ENCODE results near the gene APMAP.
A peak's percentile ranks its signal among the peaks of the same experiment; 100 is the strongest.

APMAP gene

GRCh38 chr20:24990810-24991252 is 1.7 kb downstream of the APMAP start:
- Histone ChIP-seq H4K20me1 (ENCODE audit: insufficient read depth, low read length) (no peaks in the 10 kb centered on the region), H3K4me2 (ENCODE audit: low read length) (peak overlapping the region; percentile 98; the same call in 1 of the 2 replicates), H3K27ac (ENCODE audit: low read depth, low read length, poor library complexity, severe bottlenecking) (no peak overlapping the region), H3F3A (ENCODE audit: insufficient read depth, low read length) (no peaks in the 10 kb centered on the region), H3K9me2 (ENCODE audit: low read depth, low read length) (no peaks in the 10 kb centered on the region), H3K4me1 (ENCODE audit: insufficient read depth, low read length, severe bottlenecking) (peaks cover 39% of the 10 kb centered on the region), H3K4me3 (ENCODE audit: low read depth, low read length, poor library complexity, severe bottlenecking) (no peak overlapping the region), H3K9ac (ENCODE audit: low read length) (no peak overlapping the region), H3K27me3 (ENCODE audit: insufficient read depth, low read length) (no peaks in the 10 kb centered on the region), H3K36me3 (ENCODE audit: insufficient read depth, low read length) (no peaks in the 10 kb centered on the region), H3K79me2 (ENCODE audit: insufficient read depth, low read length) (no peaks in the 10 kb centered on the region), H2AFZ (ENCODE audit: low read length) (no peak overlapping the region), H3K9me3 (ENCODE audit: low read length) (no peaks in the 10 kb centered on the region)
- TF ChIP-seq CTCF (IDR thresholded peaks at IDR 0.05; ENCODE audit: low read length) = no peak
- no peak for TF ChIP-seq EZH2 (IDR thresholded peaks at IDR 0.05; ENCODE audit: borderline replicate concordance, low read length)

GRCh38 chr20:24989162-24989561 is 3.4 kb downstream of the APMAP start:
- H4K20me1 ChIP-seq (ENCODE audit: insufficient read depth, low read length) = no peaks in the 10 kb centered on the region
- H2AFZ ChIP-seq (ENCODE audit: low read length) = no peak overlapping the region
- H3K9me2 ChIP-seq (ENCODE audit: low read depth, low read length) = no peaks in the 10 kb centered on the region
- no peaks in the 10 kb centered on the region for H3K9me3 ChIP-seq (ENCODE audit: low read length)
- no peak overlapping the region for H3K4me2 ChIP-seq (ENCODE audit: low read length)
- no peaks in the 10 kb centered on the region for H3K27me3 ChIP-seq (ENCODE audit: insufficient read depth, low read length)
- no peak overlapping the region for H3K9ac ChIP-seq (ENCODE audit: low read length)
- no peaks in the 10 kb centered on the region for H3K36me3 ChIP-seq (ENCODE audit: insufficient read depth, low read length)
- H3K27ac ChIP-seq (ENCODE audit: low read depth, low read length, poor library complexity, severe bottlenecking) = no peak overlapping the region
- no peak overlapping the region for H3K4me3 ChIP-seq (ENCODE audit: low read depth, low read length, poor library complexity, severe bottlenecking)
- no peak for TF ChIP-seq CTCF (IDR thresholded peaks at IDR 0.05; ENCODE audit: low read length)
- no peak for TF ChIP-seq EZH2 (IDR thresholded peaks at IDR 0.05; ENCODE audit: borderline replicate concordance, low read length)
- no peaks in the 10 kb centered on the region for H3K79me2 ChIP-seq (ENCODE audit: insufficient read depth, low read length)
- H3K4me1 ChIP-seq (ENCODE audit: insufficient read depth, low read length, severe bottlenecking) = peaks cover 29% of the 10 kb centered on the region
- no peaks in the 10 kb centered on the region for H3F3A ChIP-seq (ENCODE audit: insufficient read depth, low read length)

GRCh38 chr20:24987873-24988835 is 4.4 kb downstream of the APMAP start:
- no peak overlapping the region for H3K27ac ChIP-seq (ENCODE audit: low read depth, low read length, poor library complexity, severe bottlenecking)
- TF ChIP-seq CTCF (IDR thresholded peaks at IDR 0.05; ENCODE audit: low read length) = no peak
- no peak for TF ChIP-seq EZH2 (IDR thresholded peaks at IDR 0.05; ENCODE audit: borderline replicate concordance, low read length)
- H3F3A ChIP-seq (ENCODE audit: insufficient read depth, low read length) = no peaks in the 10 kb centered on the region
- H4K20me1 ChIP-seq (ENCODE audit: insufficient read depth, low read length) = no peaks in the 10 kb centered on the region
- peaks cover 22% of the 10 kb centered on the region for H3K4me1 ChIP-seq (ENCODE audit: insufficient read depth, low read length, severe bottlenecking)
- no peaks in the 10 kb centered on the region for H3K9me2 ChIP-seq (ENCODE audit: low read depth, low read length)
- no peak overlapping the region for H3K9ac ChIP-seq (ENCODE audit: low read length)
- H3K4me3 ChIP-seq (ENCODE audit: low read depth, low read length, poor library complexity, severe bottlenecking) = no peak overlapping the region
- no peak overlapping the region for H2AFZ ChIP-seq (ENCODE audit: low read length)
- H3K79me2 ChIP-seq (ENCODE audit: insufficient read depth, low read length) = no peaks in the 10 kb centered on the region
- H3K36me3 ChIP-seq (ENCODE audit: insufficient read depth, low read length) = peaks cover 3% of the 10 kb centered on the region; the same call in 1 of the 2 replicates
- H3K4me2 ChIP-seq (ENCODE audit: low read length) = no peak overlapping the region
- H3K9me3 ChIP-seq (ENCODE audit: low read length) = no peaks in the 10 kb centered on the region
- no peaks in the 10 kb centered on the region for H3K27me3 ChIP-seq (ENCODE audit: insufficient read depth, low read length)

Data from OCI-LY1 (cell line).